Psoas muscle (tissue), 8 donors: ENCODE measurements around the gene EDIL3. TPM values are rescaled to one million over a fixed set of nuclear protein-coding genes. Genes with fewer than 3 reads are reported as not detected.

Experiments
- ATAC-seq, 4 donors: fragments of 200-7000 bp; cut with Tn5 transposase; one replicate each; pipeline ENCODE4 v1.9.1; 2020; ENCODE audit warnings: moderate library complexity in 3 of 4, mild to moderate bottlenecking in 2 of 4
- DNase-seq, 2 donors: peaks; one replicate each; pipeline ENCODE4 v3.0.0-alpha.2; 2020
- H3K27ac ChIP-seq: fragments of 200-600 bp; one replicate; pipeline ENCODE4 v1.8.0; 2022
- H3K27me3 ChIP-seq, 3 donors: fragments of 200-600 bp in 1 of 3; one replicate each; pipeline versions ENCODE4 v1.6.1 to v1.8.0; 2013 to 2022; ENCODE audit warnings: low read length in 2 of 3, mild to moderate bottlenecking in 2 of 3, moderate library complexity in 1 of 3; ENCODE audit not compliant: insufficient read depth in 3 of 3
- H3K36me3 ChIP-seq, 2 donors: fragments of 200-600 bp in 1 of 2; one replicate each; pipeline versions ENCODE4 v1.6.1 to v1.8.0; 2013 to 2022; ENCODE audit warnings: low read depth in 1 of 2, mild to moderate bottlenecking in 1 of 2, moderate library complexity in 1 of 2; ENCODE audit not compliant: insufficient read depth in 1 of 2
- H3K4me1 ChIP-seq: fragments of 200-600 bp; one replicate; pipeline ENCODE4 v1.8.0; 2022
- H3K4me3 ChIP-seq: fragments of 200-600 bp; one replicate; pipeline ENCODE4 v1.8.0; 2022; ENCODE audit warnings: mild to moderate bottlenecking
- H3K9me3 ChIP-seq: fragments of 200-600 bp; one replicate; pipeline ENCODE4 v1.8.0; 2022
- CTCF ChIP-seq: fragments of 200-600 bp; IDR thresholded peaks from one replicate; pipeline ENCODE4 v1.8.0; 2022; ENCODE audit warnings: antibody characterized with exemption
- WGBS, 3 donors: extraction: QIAGEN DNeasy Blood & Tissue Kit; methylation state at CpG; one replicate each; pipeline versions ENCODE4 v1.1.6 to v1.1.7; 2013; 5-methylcytosine and 5-hydroxymethylcytosine counted together
- intact Hi-C, 2 donors: fragments of 100-400 bp; cut with DNase I; formaldehyde crosslinking; loops; one replicate each; pipeline versions ENCODE4 v1.11.0 to v1.14.2; 2022
- polyA plus RNA-seq, 3 donors: library from polyadenylated mRNA; stranded (reverse); fragments of 200-250 nt; gene quantifications; one replicate each; pipeline ENCODE4 v1.2.3, GENCODE V29; 2013
- total RNA-seq, 4 donors: library from RNA; stranded (reverse); fragmentation: NEBNext Ultra II Directional in 2 of 4; extraction: Animal tissue kit (Norgen Biotek cat#: 25700) in 2 of 4; gene quantifications; one replicate each; pipeline versions ENCODE4 v1.2.1 to v1.2.4, GENCODE V29; 2021 to 2023
- donor health status: healthy with polysubstance abuse.
- donor health status: DM: no; HTN: no; CAD: no; lungs with moderate emphysema.
- donor health status: Bipolar disorder and iron deficiency.
- donor health status: healthy.
- donor health status: DM: yes; HTN: yes; CAD: no.
- donor health status: DM: no; HTN: no; CAD: no.
- donor health status: DM: no; HTN: no; CAD: no.
- donor health status: DM: yes; HTN: yes; CAD: no.

EDIL3 gene
- total and polyA plus RNA-seq, 7 donors, result 0.11 to 0.91 (median 0.34) TPM

DNA sequence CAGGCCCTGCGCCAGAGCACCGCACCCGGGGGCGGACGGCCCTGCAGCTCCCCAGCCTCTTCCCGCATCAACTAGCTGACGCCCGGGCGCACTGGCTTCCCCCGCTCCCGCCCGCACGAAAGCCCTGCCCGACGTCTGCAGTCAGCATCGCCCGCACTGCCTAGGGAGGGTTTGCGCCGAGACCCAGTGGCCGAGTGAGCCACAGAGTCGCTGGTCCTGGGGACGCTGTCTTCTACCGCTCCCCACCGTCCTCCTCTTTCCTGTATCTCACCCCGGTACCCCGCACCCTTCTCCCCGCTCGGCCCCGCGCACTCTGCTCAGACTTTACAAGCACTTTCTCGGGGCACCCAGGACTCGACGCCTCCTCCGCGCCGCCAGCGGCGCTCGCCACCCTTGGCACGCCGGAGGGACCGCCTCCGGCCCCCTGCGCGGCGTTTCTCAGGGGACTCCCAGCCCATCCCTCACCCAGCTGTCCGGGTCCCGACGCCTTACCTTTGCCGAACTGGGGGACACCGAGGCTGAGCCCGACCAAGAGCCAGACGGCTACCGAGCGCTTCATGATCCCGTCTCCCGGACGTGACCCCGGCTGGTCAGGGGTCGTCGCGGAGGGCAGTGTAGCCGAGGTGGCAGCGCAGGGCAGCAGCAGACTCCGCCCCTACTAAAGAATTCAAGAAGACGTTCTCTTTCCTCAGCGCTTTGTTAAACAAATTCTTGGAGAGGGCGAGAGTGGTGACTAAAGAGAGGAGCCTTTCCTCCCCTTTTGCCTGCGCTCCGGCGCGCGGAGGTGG is 670 bp downstream of the EDIL3 start:
- ATAC-seq (no peak), DNase-seq (peak in 1 of 2 donors; percentile 42)
- H3K36me3 ChIP-seq, result no peaks in the 10 kb centered on the region
- H3K27me3 ChIP-seq, result peaks cover 3 to 53% (median 24%) of the 10 kb centered on the region in 3 donors
- 0 to 1% (median 0%) methylated on average over 60 to 73 of the region's 73 CpGs for WGBS, 3 donors
- intact Hi-C loops, result no loop called here
- no peak for TF ChIP-seq CTCF
- H3K4me3 ChIP-seq, result peak overlapping the region; percentile 52
- H3K4me1 ChIP-seq, result no peaks in the 10 kb centered on the region
- no peaks in the 10 kb centered on the region for H3K9me3 ChIP-seq
- H3K27ac ChIP-seq, result no peak overlapping the region

DNA sequence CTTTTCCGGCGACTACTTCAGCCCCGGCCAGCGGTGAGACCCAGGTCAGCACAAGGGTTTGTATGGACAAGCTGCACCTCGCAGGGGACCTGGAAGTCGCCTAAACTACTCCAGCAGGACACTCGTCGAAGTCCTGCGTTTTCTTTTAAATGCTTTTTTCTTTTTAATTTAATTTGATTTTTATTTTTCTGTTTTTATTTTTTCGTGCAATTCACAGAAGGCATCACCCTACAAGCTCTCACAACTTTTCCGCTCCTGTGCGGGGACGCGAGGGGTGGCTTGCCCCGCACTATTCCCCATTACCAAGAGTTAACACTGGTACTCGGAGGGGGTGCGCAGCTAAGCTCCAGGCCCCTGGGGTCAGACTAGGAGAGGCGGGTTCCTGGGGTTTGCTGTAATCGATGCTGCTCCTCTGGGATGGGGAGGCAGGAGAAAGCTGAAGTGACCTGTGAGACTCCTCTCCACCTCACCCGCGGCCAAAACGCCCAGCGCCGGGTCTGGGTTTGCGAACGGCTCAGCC is 1.3 kb downstream of the EDIL3 start:
- peaks cover 3 to 53% (median 24%) of the 10 kb centered on the region in 3 donors for H3K27me3 ChIP-seq
- H3K27ac ChIP-seq, result no peak overlapping the region
- H3K36me3 ChIP-seq, result no peaks in the 10 kb centered on the region
- H3K4me3 ChIP-seq, result peak overlapping the region; percentile 52
- H3K4me1 ChIP-seq, result no peaks in the 10 kb centered on the region
- TF ChIP-seq CTCF, result no peak
- ATAC-seq, result no peak
- intact Hi-C loops, result no loop called here
- DNase-seq, result no peak
- WGBS, 3 donors, result 2 to 4% (median 3%) methylated on average over 26 of the region's 26 CpGs
- H3K9me3 ChIP-seq, result no peaks in the 10 kb centered on the region

DNA sequence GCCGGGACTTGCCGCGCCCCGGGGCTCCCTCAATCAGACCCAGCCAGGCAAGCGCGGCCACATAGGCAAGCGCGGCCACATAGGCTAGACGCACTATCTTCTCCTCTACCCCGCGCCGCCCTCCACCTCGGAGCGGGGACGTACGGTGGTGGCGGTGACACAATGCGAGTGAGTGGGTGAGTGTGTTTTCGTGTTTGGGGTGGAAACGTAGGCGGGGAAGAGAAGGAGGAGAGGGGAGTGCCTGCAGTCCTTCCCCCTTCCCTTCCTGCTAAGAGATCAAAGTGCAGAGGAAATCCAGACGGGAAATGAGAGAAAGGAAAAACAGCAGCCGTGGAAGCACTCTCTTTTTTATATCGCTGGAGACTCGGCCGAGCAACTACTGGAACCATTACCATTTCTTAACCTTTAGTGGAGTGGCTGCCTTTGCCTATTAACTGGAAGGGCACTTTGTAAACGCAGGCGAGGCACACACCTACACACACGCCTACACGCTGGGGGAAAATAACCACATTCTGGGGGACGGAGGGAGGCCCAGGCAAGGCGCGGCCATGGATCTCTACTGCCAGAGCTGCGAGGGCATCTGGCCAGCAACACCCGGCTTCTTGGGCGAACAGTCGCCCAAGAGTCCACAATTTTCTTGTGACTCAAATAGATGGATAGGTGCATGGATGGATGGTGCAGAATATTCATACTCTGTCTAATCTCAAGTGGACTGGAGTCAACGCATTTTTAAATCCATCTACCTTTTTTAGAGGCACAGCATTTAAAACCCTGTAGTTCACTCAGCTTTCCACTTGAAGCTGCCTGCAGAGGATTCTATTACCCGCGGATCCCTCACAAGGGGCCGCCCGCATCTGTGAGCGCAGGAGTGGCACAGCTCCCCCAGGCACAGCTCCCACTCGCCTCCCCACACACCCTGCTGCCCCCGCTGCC is 2.1 kb downstream of the EDIL3 start:
- ATAC-seq, result no peak
- intact Hi-C loops, result no loop called here

More for the DNA sequence above, 2.1 kb downstream of the EDIL3 start:
- Histone ChIP-seq H3K4me1 (no peaks in the 10 kb centered on the region), H3K36me3 (no peaks in the 10 kb centered on the region), H3K9me3 (no peaks in the 10 kb centered on the region), H3K27ac (no peak overlapping the region), H3K4me3 (peak overlapping the region; percentile 52), H3K27me3 (peaks cover 3 to 53% (median 24%) of the 10 kb centered on the region in 3 donors)
- no peak for TF ChIP-seq CTCF
- DNase-seq, result peak; percentile 16 to 39
- WGBS, 3 donors, result 1% methylated on average over 45 of the region's 45 CpGs
